ENCODE data around the gene ATG4D. TPM values are rescaled to one million over a fixed set of nuclear protein-coding genes. Genes with fewer than 3 reads are reported as not detected.

ATG4D gene
- total RNA-seq, result 10 to 100 TPM; 46.5 to 59.3 (median 51.4) TPM

DNA sequence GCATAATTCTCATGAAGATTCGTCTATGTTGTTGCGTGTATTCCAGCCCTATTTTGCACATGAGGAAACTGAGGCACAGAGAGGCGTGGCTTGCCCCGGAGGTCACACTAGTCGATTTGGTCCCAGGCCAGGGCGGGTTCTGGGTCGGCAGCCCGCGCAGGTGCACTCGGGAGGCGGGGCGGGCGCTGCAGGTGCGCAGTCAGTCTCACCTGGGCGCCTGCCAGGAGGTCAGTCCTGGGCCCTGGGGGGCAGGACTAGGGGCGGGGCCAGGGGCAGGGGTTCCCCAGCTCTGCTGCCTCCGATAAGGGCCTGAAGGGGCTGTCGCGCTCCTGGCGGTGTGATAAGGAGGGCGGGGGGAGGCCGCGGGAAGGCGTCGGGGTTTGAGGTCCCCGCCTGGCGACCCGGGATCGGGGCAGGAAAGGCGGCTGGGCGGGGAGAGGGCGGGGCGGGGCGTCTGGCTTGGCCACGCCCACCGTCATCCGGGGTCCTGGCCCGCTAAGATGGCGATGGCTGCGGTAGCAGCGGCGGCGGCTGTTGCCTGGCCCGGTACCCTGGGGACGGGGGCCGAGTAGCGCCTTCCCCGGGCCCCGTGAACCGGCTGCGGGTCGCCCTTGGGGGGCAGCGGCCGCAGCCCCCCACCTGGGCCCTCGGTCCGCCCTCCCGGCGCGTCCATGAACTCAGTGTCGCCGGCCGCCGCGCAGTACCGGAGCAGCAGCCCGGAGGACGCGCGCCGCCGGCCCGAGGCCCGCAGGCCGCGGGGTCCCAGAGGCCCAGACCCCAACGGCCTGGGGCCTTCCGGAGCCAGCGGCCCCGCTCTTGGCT is at the start of gene ATG4D:
Gene ATG4D, plus strand, starts transcription at position 485 of the 822 bp plus-strand sequence. Its CDS starts 187 bp downstream, at position 672.
- peak in 2 of 4 donors; percentile 81 to 88 for TF ChIP-seq POLR2A (IDR thresholded peaks at IDR 0.05)
- TF ChIP-seq, protein P1, sequence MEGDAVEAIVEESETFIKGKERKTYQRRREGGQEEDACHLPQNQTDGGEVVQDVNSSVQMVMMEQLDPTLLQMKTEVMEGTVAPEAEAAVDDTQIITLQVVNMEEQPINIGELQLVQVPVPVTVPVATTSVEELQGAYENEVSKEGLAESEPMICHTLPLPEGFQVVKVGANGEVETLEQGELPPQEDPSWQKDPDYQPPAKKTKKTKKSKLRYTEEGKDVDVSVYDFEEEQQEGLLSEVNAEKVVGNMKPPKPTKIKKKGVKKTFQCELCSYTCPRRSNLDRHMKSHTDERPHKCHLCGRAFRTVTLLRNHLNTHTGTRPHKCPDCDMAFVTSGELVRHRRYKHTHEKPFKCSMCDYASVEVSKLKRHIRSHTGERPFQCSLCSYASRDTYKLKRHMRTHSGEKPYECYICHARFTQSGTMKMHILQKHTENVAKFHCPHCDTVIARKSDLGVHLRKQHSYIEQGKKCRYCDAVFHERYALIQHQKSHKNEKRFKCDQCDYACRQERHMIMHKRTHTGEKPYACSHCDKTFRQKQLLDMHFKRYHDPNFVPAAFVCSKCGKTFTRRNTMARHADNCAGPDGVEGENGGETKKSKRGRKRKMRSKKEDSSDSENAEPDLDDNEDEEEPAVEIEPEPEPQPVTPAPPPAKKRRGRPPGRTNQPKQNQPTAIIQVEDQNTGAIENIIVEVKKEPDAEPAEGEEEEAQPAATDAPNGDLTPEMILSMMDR (IDR thresholded peaks at IDR 0.05), result no peak
- intact Hi-C loops (cut with DNase I), result no loop called here
- H3K27me3 ChIP-seq, result peaks cover 0 to 6% (median 0%) of the 10 kb centered on the region in 4 donors
- H3K4me3 ChIP-seq, result peak within 1 kb of the TSS; percentile 82 to 96 (median 91)
- H3K9me3 ChIP-seq, result no peaks in the 10 kb centered on the region
- H3K4me1 ChIP-seq, result peaks cover 17 to 45% (median 20%) of the 10 kb centered on the region in 3 donors
- 2 to 5% methylated on average over 5 to 7 of the region's 79 CpGs for WGBS, 2 donors
- peak within 1 kb of the TSS; percentile 86 to 98 (median 96) for H3K27ac ChIP-seq
- peaks cover 0 to 34% (median 11%) of the 10 kb centered on the region in 3 donors for H3K36me3 ChIP-seq
- DNase-seq, result no peak

DNA sequence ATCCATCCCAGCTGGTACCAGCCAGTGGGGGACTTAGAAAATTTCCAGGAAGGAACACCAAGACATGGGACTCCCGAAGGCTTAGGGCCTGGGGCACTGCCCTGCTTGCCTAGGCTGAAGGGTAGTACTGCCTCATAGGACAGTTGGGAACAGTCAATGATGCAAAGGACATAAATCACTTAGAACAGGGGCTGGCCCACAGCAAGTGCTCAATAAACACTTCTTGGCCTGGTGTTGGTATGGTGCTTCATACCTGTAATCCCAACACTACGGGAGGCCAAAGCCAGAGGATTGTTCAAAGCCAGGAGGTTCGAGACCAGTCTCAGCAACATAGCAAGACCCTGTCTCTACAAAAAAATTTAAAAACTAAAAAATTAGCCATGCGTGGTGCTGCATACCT is 46.3 kb upstream of the ATG4D start:
- Histone ChIP-seq H3K9me3 (no peaks in the 10 kb centered on the region), H3K4me3 (no peak overlapping the region), H3K27ac (peak overlapping the region in 1 of 4 donors; percentile 60), H3K36me3 (peaks cover 19 to 79% (median 40%) of the 10 kb centered on the region in 3 donors), H3K4me1 (peaks cover 31 to 57% (median 41%) of the 10 kb centered on the region in 3 donors), H3K27me3 (no peaks in the 10 kb centered on the region)
- 91 to 96% methylated on average over 3 to 4 of the region's 4 CpGs for WGBS, 2 donors
- no peak for TF ChIP-seq POLR2A (IDR thresholded peaks at IDR 0.05)
- TF ChIP-seq, protein P1 (IDR thresholded peaks at IDR 0.05), result no peak
- intact Hi-C loops (cut with DNase I), result no loop called here
- DNase-seq, result no peak

DNA sequence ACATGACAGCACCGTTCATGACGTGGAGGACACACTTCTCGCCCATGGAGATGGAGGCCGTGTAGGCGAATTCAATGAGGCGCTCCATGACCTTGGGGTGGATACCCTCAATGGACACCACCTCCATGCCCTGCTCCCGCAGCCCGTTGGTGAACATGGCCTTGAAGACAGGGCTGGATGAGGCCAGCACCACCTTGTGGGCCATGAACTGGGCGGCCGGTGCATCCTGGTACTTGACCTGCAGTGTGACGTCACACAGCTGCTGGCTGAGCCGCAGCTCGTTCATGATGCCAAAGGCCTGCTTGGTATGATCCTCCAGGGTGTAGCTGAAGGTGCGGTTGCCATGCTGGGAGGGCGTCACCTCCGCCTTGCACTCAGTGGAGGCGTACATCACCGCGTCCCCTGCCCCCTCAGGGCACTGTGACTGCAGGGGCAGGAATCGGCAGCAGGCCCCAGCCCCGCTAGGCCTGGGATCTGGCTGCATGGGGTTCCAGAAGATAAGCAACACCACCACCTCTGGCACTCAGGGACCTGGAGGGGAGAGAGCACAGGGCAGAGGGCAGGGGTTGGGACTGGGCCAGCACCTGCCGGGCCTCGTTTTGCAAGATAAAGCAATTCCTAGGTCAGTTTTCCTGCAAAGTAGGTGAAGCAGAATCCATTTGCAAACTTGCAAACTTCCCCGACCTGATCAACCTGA is 44.0 kb upstream of the ATG4D start:
- Histone ChIP-seq H3K36me3 (peaks cover 17 to 55% (median 35%) of the 10 kb centered on the region in 3 donors), H3K27ac (peak overlapping the region in 3 of 4 donors; percentile 60 to 98 (median 73)), H3K27me3 (no peaks in the 10 kb centered on the region), H3K9me3 (no peaks in the 10 kb centered on the region), H3K4me3 (no peak overlapping the region), H3K4me1 (peaks cover 31 to 60% (median 41%) of the 10 kb centered on the region in 3 donors)
- 33 to 73% methylated on average over 1 to 5 of the region's 24 CpGs for WGBS, 2 donors
- TF ChIP-seq POLR2A (IDR thresholded peaks at IDR 0.05), result no peak
- TF ChIP-seq, protein P1 (IDR thresholded peaks at IDR 0.05), result no peak
- intact Hi-C loops (cut with DNase I), result loop anchor here (5.0 kb wide), 1 partner anchor 68 kb away; the partner anchor contains the start of genes CDKN2D and KRI1
- DNase-seq, result no peak

DNA sequence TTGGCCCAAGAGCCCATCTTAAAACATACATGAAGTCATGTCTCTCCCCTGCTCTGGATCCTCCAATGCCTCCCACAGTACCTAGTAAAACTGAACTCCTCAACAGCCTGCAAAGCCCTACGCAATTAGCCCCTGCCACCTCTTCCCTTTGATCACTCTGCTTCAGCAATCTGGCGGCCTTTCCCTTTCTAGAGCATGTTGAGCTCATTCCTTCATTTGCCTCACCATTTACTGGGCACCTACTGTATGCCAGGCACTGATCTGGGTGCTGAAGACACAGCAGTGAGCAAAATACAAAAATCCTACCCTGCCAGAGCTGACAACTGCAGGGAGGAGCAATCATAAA is 43.5 kb upstream of the ATG4D start:
- TF ChIP-seq, protein P1 (IDR thresholded peaks at IDR 0.05), result no peak
- no peak for TF ChIP-seq POLR2A (IDR thresholded peaks at IDR 0.05)
- intact Hi-C loops (cut with DNase I), result loop anchor here (5.0 kb wide), 1 partner anchor 67 kb away; the partner anchor contains the start of genes CDKN2D and KRI1
- H3K4me1 ChIP-seq, result peaks cover 31 to 60% (median 41%) of the 10 kb centered on the region in 3 donors
- no peaks in the 10 kb centered on the region for H3K27me3 ChIP-seq
- 90 to 100% methylated on average over 1 to 2 of the region's 2 CpGs for WGBS, 2 donors
- no peaks in the 10 kb centered on the region for H3K9me3 ChIP-seq
- no peak for DNase-seq
- H3K4me3 ChIP-seq, result no peak overlapping the region
- H3K27ac ChIP-seq, result peak overlapping the region in 3 of 4 donors; percentile 16 to 98 (median 73)
- H3K36me3 ChIP-seq, result peaks cover 12 to 50% (median 35%) of the 10 kb centered on the region in 3 donors
